ENCODE results near the gene FASTKD1.

The FASTKD1 gene

GRCh38 chr2:169504651-169505050 is 69.0 kb downstream of the FASTKD1 start:
- Histone ChIP-seq H3K9ac (ENCODE audit: low read depth, low read length) (no peak overlapping the region), H3K36me3 (ENCODE audit: insufficient read depth, low read depth, low read length) (no peaks in the 10 kb centered on the region), H3K27me3 (ENCODE audit: insufficient read depth, low read length) (no peaks in the 10 kb centered on the region), H3K9me3 (ENCODE audit: insufficient read depth, low read depth, low read length) (no peaks in the 10 kb centered on the region), H3K4me1 (ENCODE audit: insufficient read depth, low read length) (peaks cover 5% of the 10 kb centered on the region; the same call in 1 of the 2 replicates), H3K4me3 (ENCODE audit: low read length) (no peak overlapping the region), H3K27ac (ENCODE audit: low read length) (no peak overlapping the region)

- no peaks in the 10 kb centered on the region for H3K27me3 ChIP-seq (ENCODE audit: insufficient read depth, low read length)
- peaks cover 5% of the 10 kb centered on the region; the same call in 1 of the 2 replicates for H3K9me3 ChIP-seq (ENCODE audit: insufficient read depth, low read depth, low read length)
- no peak overlapping the region for H3K9ac ChIP-seq (ENCODE audit: low read depth, low read length)
- H3K27ac ChIP-seq (ENCODE audit: low read length): no peak overlapping the region
- no peaks in the 10 kb centered on the region for H3K4me1 ChIP-seq (ENCODE audit: insufficient read depth, low read length)
- H3K36me3 ChIP-seq (ENCODE audit: insufficient read depth, low read depth, low read length): no peaks in the 10 kb centered on the region
- no peak overlapping the region for H3K4me3 ChIP-seq (ENCODE audit: low read length)
These were observed 78.2 kb downstream of the FASTKD1 start for GRCh38 chr2:169495310-169495928.

GRCh38 chr2:169493360-169493759 is 80.3 kb downstream of the FASTKD1 start:
- no peaks in the 10 kb centered on the region for H3K36me3 ChIP-seq (ENCODE audit: insufficient read depth, low read depth, low read length)
- H3K9me3 ChIP-seq (ENCODE audit: insufficient read depth, low read depth, low read length): peaks cover 5% of the 10 kb centered on the region; the same call in 1 of the 2 replicates
- no peaks in the 10 kb centered on the region for H3K27me3 ChIP-seq (ENCODE audit: insufficient read depth, low read length)
- no peak overlapping the region for H3K27ac ChIP-seq (ENCODE audit: low read length)
- H3K4me1 ChIP-seq (ENCODE audit: insufficient read depth, low read length): no peaks in the 10 kb centered on the region
- H3K9ac ChIP-seq (ENCODE audit: low read depth, low read length): no peak overlapping the region
- H3K4me3 ChIP-seq (ENCODE audit: low read length): no peak overlapping the region

- no peaks in the 10 kb centered on the region for H3K27me3 ChIP-seq (ENCODE audit: insufficient read depth, low read length)
- no peaks in the 10 kb centered on the region for H3K4me1 ChIP-seq (ENCODE audit: insufficient read depth, low read length)
- H3K27ac ChIP-seq (ENCODE audit: low read length): no peak overlapping the region
- H3K9ac ChIP-seq (ENCODE audit: low read depth, low read length): no peak overlapping the region
- H3K36me3 ChIP-seq (ENCODE audit: insufficient read depth, low read depth, low read length): no peaks in the 10 kb centered on the region
- H3K9me3 ChIP-seq (ENCODE audit: insufficient read depth, low read depth, low read length): peaks cover 5% of the 10 kb centered on the region; the same call in 1 of the 2 replicates
- H3K4me3 ChIP-seq (ENCODE audit: low read length): no peak overlapping the region
These were observed 82.3 kb downstream of the FASTKD1 start for GRCh38 chr2:169491378-169491777.

GRCh38 chr2:169490834-169491233 is 82.8 kb downstream of the FASTKD1 start:
- no peaks in the 10 kb centered on the region for H3K27me3 ChIP-seq (ENCODE audit: insufficient read depth, low read length)

GRCh38 chr2:169486487-169486886 is 87.2 kb downstream of the FASTKD1 start:
- Histone ChIP-seq H3K36me3 (ENCODE audit: insufficient read depth, low read depth, low read length) (no peaks in the 10 kb centered on the region), H3K27ac (ENCODE audit: low read length) (no peak overlapping the region), H3K4me3 (ENCODE audit: low read length) (no peak overlapping the region)

More at GRCh38 chr2:169490834-169491233, 82.8 kb downstream of the FASTKD1 start:
- Histone ChIP-seq H3K4me1 (ENCODE audit: insufficient read depth, low read length) (no peaks in the 10 kb centered on the region), H3K4me3 (ENCODE audit: low read length) (no peak overlapping the region), H3K9ac (ENCODE audit: low read depth, low read length) (no peak overlapping the region), H3K27ac (ENCODE audit: low read length) (no peak overlapping the region), H3K36me3 (ENCODE audit: insufficient read depth, low read depth, low read length) (no peaks in the 10 kb centered on the region), H3K9me3 (ENCODE audit: insufficient read depth, low read depth, low read length) (peaks cover 5% of the 10 kb centered on the region; the same call in 1 of the 2 replicates)

GRCh38 chr2:169485650-169486138 is 88.0 kb downstream of the FASTKD1 start:
- peaks cover 19% of the 10 kb centered on the region for H3K27me3 ChIP-seq (ENCODE audit: insufficient read depth, low read length)
- no peaks in the 10 kb centered on the region for H3K4me1 ChIP-seq (ENCODE audit: insufficient read depth, low read length)
- no peaks in the 10 kb centered on the region for H3K36me3 ChIP-seq (ENCODE audit: insufficient read depth, low read depth, low read length)
- peaks cover 2% of the 10 kb centered on the region; the same call in 1 of the 2 replicates for H3K9me3 ChIP-seq (ENCODE audit: insufficient read depth, low read depth, low read length)
- H3K9ac ChIP-seq (ENCODE audit: low read depth, low read length): no peak overlapping the region
- H3K27ac ChIP-seq (ENCODE audit: low read length): no peak overlapping the region
- no peak overlapping the region for H3K4me3 ChIP-seq (ENCODE audit: low read length)

More at GRCh38 chr2:169486487-169486886, 87.2 kb downstream of the FASTKD1 start:
- no peak overlapping the region for H3K9ac ChIP-seq (ENCODE audit: low read depth, low read length)
- H3K9me3 ChIP-seq (ENCODE audit: insufficient read depth, low read depth, low read length): peaks cover 5% of the 10 kb centered on the region; the same call in 1 of the 2 replicates
- H3K4me1 ChIP-seq (ENCODE audit: insufficient read depth, low read length): no peaks in the 10 kb centered on the region
- peaks cover 11% of the 10 kb centered on the region for H3K27me3 ChIP-seq (ENCODE audit: insufficient read depth, low read length)

GRCh38 chr2:169480079-169480465 is 93.6 kb downstream of the FASTKD1 start:
- Histone ChIP-seq H3K9me3 (ENCODE audit: insufficient read depth, low read depth, low read length) (no peaks in the 10 kb centered on the region), H3K4me3 (ENCODE audit: low read length) (peak overlapping the region; percentile 85), H3K9ac (ENCODE audit: low read depth, low read length) (peak overlapping the region; percentile 61; the same call in 1 of the 2 replicates)

More at GRCh38 chr2:169480079-169480465, 93.6 kb downstream of the FASTKD1 start:
- peaks cover 48% of the 10 kb centered on the region for H3K27me3 ChIP-seq (ENCODE audit: insufficient read depth, low read length)
- H3K4me1 ChIP-seq (ENCODE audit: insufficient read depth, low read length): no peaks in the 10 kb centered on the region; the same call in 1 of the 2 replicates
- no peaks in the 10 kb centered on the region for H3K36me3 ChIP-seq (ENCODE audit: insufficient read depth, low read depth, low read length)
- H3K27ac ChIP-seq (ENCODE audit: low read length): no peak overlapping the region
